OCI-LY1 (cell line): Measurements from ENCODE around the gene OR7G2.

Source experiments
- H2AFZ ChIP-seq: fragments of 200-600 bp; sonication (generic), shearing (Covaris generic); 2 replicates; pipeline ENCODE4 v1.6.0; 2014; ENCODE audit warnings: antibody characterized with exemption, mild to moderate bottlenecking, low read length
- H3F3A ChIP-seq: fragments of 200-600 bp; sonication (generic), shearing (Covaris generic); 2 replicates; pipeline ENCODE4 v1.6.0; 2014; ENCODE audit warnings: mild to moderate bottlenecking, antibody characterized with exemption, low read length, moderate library complexity; ENCODE audit not compliant: insufficient read depth
- H3K27ac ChIP-seq: fragments of 200-600 bp; sonication (generic); 2 replicates; pipeline ENCODE4 v1.5.1; 2014; ENCODE audit warnings: low read length, mixed run types, mild to moderate bottlenecking, low read depth; ENCODE audit not compliant: poor library complexity, severe bottlenecking
- H3K27me3 ChIP-seq: fragments of 200-600 bp; sonication (generic); 2 replicates; pipeline ENCODE4 v1.6.0; 2014; ENCODE audit warnings: antibody characterized with exemption, mild to moderate bottlenecking, low read length, moderate library complexity; ENCODE audit not compliant: insufficient read depth
- H3K36me3 ChIP-seq: fragments of 200-600 bp; sonication (generic); 2 replicates; pipeline ENCODE4 v1.6.1; 2014; ENCODE audit warnings: mild to moderate bottlenecking, antibody characterized with exemption, low read length, moderate library complexity, mixed read lengths; ENCODE audit not compliant: insufficient read depth
- H3K4me1 ChIP-seq: fragments of 200-600 bp; sonication (generic); 2 replicates; pipeline ENCODE4 v1.5.1; 2014; ENCODE audit warnings: mild to moderate bottlenecking, low read length, moderate library complexity; ENCODE audit not compliant: insufficient read depth, severe bottlenecking
- H3K4me2 ChIP-seq: fragments of 200-600 bp; sonication (generic), shearing (Covaris generic); 2 replicates; pipeline ENCODE4 v1.6.1; 2014; ENCODE audit warnings: low read length
- H3K4me3 ChIP-seq: fragments of 200-600 bp; sonication (generic); 2 replicates; pipeline ENCODE4 v1.5.1; 2014; ENCODE audit warnings: low read length, low read depth, mild to moderate bottlenecking, mixed read lengths; ENCODE audit not compliant: poor library complexity, severe bottlenecking
- H3K79me2 ChIP-seq: fragments of 200-600 bp; shearing (Covaris generic); 2 replicates; pipeline ENCODE4 v1.6.1; 2016; ENCODE audit warnings: mixed run types, low read length, mixed read lengths; ENCODE audit not compliant: insufficient read depth
- H3K9ac ChIP-seq: fragments of 200-600 bp; sonication (generic), shearing (Covaris generic); 2 replicates; pipeline ENCODE4 v1.6.1; 2014; ENCODE audit warnings: mild to moderate bottlenecking, low read length, mixed read lengths
- H3K9me2 ChIP-seq: fragments of 200-600 bp; sonication (generic), shearing (Covaris generic); 2 replicates; pipeline ENCODE4 v1.6.1; 2014; ENCODE audit warnings: low read depth, mild to moderate bottlenecking, low read length, mixed read lengths
- H3K9me3 ChIP-seq: fragments of 200-600 bp; shearing (Covaris generic); 2 replicates; pipeline ENCODE4 v1.6.1; 2014; ENCODE audit warnings: low read length, mixed read lengths
- H4K20me1 ChIP-seq: fragments of 200-600 bp; sonication (generic), shearing (Covaris generic); 2 replicates; pipeline ENCODE4 v1.6.0; 2016; ENCODE audit warnings: mild to moderate bottlenecking, low read length; ENCODE audit not compliant: insufficient read depth
- EZH2 ChIP-seq: fragments of 200-600 bp; sonication (generic), shearing (Covaris generic); IDR thresholded peaks from 2 replicates; pipeline ENCODE4 v1.8.0; 2017; ENCODE audit warnings: borderline replicate concordance, mixed run types, mild to moderate bottlenecking, antibody characterized with exemption, low read length, moderate library complexity, mixed read lengths
- TF ChIP-seq, protein P1 (sequence below): fragments of 200-600 bp; sonication (generic), shearing (Covaris generic); IDR thresholded peaks from 2 replicates; pipeline ENCODE4 v1.5.1; 2017; ENCODE audit warnings: mild to moderate bottlenecking, antibody characterized with exemption, low read length, moderate library complexity, mixed read lengths

Gene OR7G2

DNA sequence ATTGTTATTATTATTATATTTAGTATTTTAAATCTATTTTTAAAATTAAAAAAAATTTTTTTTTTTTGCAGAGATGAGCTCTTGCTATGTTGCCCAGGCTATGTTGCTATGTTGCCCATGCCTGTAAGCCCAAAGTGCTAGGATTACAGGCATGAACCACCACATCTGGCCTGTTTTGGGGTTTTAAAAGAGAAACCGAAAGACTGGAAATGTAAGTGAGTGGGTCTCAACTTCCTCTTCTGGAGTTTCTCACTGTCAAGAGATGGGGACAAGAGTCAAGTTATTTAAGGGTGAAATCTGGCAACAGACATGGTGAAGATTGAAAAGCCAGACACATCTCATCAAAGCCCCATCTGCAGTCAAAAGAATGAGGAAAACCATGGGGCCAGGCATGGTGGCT, 23.7 kb upstream of the OR7G2 start:
- H3K4me2 ChIP-seq = no peak overlapping the region
- TF ChIP-seq, protein P1, sequence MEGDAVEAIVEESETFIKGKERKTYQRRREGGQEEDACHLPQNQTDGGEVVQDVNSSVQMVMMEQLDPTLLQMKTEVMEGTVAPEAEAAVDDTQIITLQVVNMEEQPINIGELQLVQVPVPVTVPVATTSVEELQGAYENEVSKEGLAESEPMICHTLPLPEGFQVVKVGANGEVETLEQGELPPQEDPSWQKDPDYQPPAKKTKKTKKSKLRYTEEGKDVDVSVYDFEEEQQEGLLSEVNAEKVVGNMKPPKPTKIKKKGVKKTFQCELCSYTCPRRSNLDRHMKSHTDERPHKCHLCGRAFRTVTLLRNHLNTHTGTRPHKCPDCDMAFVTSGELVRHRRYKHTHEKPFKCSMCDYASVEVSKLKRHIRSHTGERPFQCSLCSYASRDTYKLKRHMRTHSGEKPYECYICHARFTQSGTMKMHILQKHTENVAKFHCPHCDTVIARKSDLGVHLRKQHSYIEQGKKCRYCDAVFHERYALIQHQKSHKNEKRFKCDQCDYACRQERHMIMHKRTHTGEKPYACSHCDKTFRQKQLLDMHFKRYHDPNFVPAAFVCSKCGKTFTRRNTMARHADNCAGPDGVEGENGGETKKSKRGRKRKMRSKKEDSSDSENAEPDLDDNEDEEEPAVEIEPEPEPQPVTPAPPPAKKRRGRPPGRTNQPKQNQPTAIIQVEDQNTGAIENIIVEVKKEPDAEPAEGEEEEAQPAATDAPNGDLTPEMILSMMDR = no peak
- no peak for TF ChIP-seq EZH2

DNA sequence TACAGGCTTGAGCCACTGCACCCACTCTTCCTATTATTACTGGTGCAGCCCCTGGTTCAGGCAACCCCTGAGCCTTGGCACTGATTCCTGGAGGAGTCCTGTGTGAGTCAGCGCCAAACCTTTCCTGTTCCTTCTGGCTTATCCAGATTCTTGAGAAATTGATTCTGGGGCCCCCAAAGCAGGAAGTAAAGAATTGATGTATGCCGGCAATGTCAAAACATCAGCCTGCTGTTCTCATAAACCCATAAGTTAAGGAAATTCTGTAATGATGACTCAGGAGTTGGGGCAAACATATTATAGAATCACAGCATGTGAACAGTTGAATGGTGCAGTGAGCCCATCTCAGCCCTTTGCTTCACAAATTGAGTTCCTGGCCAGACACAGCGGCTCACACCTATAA, 20.9 kb upstream of the OR7G2 start:
- Histone ChIP-seq H3K27me3 (no peaks in the 10 kb centered on the region; the same call in 1 of the 2 replicates), H3K4me3 (no peak overlapping the region), H3K36me3 (no peaks in the 10 kb centered on the region), H3K4me2 (no peak overlapping the region), H4K20me1 (no peaks in the 10 kb centered on the region), H3K27ac (no peak overlapping the region), H3K9me2 (no peaks in the 10 kb centered on the region), H2AFZ (no peak overlapping the region), H3K79me2 (no peaks in the 10 kb centered on the region), H3K4me1 (no peaks in the 10 kb centered on the region), H3F3A (no peaks in the 10 kb centered on the region), H3K9ac (no peak overlapping the region), H3K9me3 (no peaks in the 10 kb centered on the region)
- TF ChIP-seq EZH2 = no peak
- TF ChIP-seq, protein P1 = no peak

More for the DNA sequence above, 23.7 kb upstream of the OR7G2 start:
- no peak overlapping the region for H3K27ac ChIP-seq
- no peaks in the 10 kb centered on the region for H3K9me3 ChIP-seq
- no peak overlapping the region for H3K9ac ChIP-seq
- no peaks in the 10 kb centered on the region for H3K9me2 ChIP-seq
- H3K4me3 ChIP-seq = no peak overlapping the region
- no peaks in the 10 kb centered on the region for H3K4me1 ChIP-seq
- H3K79me2 ChIP-seq = no peaks in the 10 kb centered on the region
- H3K36me3 ChIP-seq = no peaks in the 10 kb centered on the region
- no peak overlapping the region for H2AFZ ChIP-seq
- H4K20me1 ChIP-seq = no peaks in the 10 kb centered on the region
- no peaks in the 10 kb centered on the region for H3K27me3 ChIP-seq
- no peaks in the 10 kb centered on the region for H3F3A ChIP-seq

DNA sequence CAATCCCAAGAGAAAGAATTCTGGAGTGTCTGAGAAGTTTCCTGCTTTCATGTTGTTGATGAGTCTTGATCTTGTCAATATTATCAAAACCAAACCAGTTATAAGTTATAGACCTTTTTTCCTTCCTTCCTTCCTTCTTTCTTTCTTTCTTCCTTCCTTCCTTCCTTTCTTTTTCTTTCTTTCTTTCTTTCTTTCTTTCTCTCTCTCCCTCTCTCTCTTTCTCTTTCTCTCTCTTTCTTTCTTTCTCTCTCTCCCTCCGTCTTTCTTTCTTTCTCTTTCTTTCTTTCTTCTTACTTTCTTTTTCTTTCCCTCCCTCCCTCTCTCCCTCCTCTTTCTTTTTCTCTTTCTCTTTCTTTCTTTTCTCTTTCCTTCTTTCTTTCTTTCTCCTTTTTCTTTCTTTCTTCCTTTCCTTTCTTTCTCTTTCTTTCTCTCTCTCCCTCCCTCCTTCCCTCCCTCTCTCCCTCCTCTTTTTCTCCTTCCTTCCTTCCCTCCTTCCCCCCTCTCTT, 19.7 kb upstream of the OR7G2 start, which contains the start of gene OR7G3:
OR7G3 (minus strand) TSS at position 51 of the 506 bp plus-strand sequence; CDS start at position 51, 0 bp downstream.
- Histone ChIP-seq H3K79me2 (no peaks in the 10 kb centered on the region), H3K27me3 (no peaks in the 10 kb centered on the region; the same call in 1 of the 2 replicates), H4K20me1 (no peaks in the 10 kb centered on the region), H3K36me3 (no peaks in the 10 kb centered on the region), H3F3A (no peaks in the 10 kb centered on the region), H3K9ac (no peak within 1 kb of the TSS), H3K4me2 (no peak within 1 kb of the TSS), H3K9me2 (no peaks in the 10 kb centered on the region), H3K9me3 (no peaks in the 10 kb centered on the region), H3K27ac (no peak within 1 kb of the TSS), H2AFZ (no peak within 1 kb of the TSS), H3K4me1 (no peaks in the 10 kb centered on the region), H3K4me3 (no peak within 1 kb of the TSS)
- TF ChIP-seq, protein P1 = no peak
- TF ChIP-seq EZH2 = no peak
